Activated T-helper 17 cell treated with anti-CD3 and anti-CD28 coated beads, Interleukin-2, amount 50 U/mL, for 72 hours (primary cell): ENCODE data around the gene TBXAS1. TPM values are rescaled to one million over a fixed set of nuclear protein-coding genes. Genes with fewer than 3 reads are reported as not detected.

Source experiments
- ATAC-seq: fragments of 150-1000 bp; cut with Tn5 transposase; replicated peaks from 2 replicates; pipeline ENCODE4 v1.10.0; 2021; ENCODE audit warnings: mild to moderate bottlenecking, moderate library complexity
- H3K27ac Mint-ChIP-seq: one replicate; pipeline ENCODE4 v1.8.0; 2022; ENCODE audit warnings: mixed read lengths
- H3K27me3 Mint-ChIP-seq: one replicate; pipeline ENCODE4 v1.8.0; 2022; ENCODE audit warnings: mixed read lengths
- H3K36me3 Mint-ChIP-seq: one replicate; pipeline ENCODE4 v1.8.0; 2022; ENCODE audit warnings: low read depth, mild to moderate bottlenecking, mixed read lengths
- H3K4me1 Mint-ChIP-seq: one replicate; pipeline ENCODE4 v1.8.0; 2022; ENCODE audit warnings: mixed read lengths
- H3K4me3 Mint-ChIP-seq: one replicate; pipeline ENCODE4 v1.8.0; 2022; ENCODE audit warnings: mild to moderate bottlenecking, mixed read lengths
- H3K9me3 Mint-ChIP-seq: one replicate; pipeline ENCODE4 v1.8.0; 2022; ENCODE audit warnings: mixed read lengths
- total RNA-seq, 2 donors: library from RNA; stranded (reverse); gene quantifications; one replicate each; pipeline ENCODE4 v1.2.3, GENCODE V29; 2022

TBXAS1 gene
- total RNA-seq, 2 donors from 2014 or later, result 17.8 to 22.0 TPM

DNA sequence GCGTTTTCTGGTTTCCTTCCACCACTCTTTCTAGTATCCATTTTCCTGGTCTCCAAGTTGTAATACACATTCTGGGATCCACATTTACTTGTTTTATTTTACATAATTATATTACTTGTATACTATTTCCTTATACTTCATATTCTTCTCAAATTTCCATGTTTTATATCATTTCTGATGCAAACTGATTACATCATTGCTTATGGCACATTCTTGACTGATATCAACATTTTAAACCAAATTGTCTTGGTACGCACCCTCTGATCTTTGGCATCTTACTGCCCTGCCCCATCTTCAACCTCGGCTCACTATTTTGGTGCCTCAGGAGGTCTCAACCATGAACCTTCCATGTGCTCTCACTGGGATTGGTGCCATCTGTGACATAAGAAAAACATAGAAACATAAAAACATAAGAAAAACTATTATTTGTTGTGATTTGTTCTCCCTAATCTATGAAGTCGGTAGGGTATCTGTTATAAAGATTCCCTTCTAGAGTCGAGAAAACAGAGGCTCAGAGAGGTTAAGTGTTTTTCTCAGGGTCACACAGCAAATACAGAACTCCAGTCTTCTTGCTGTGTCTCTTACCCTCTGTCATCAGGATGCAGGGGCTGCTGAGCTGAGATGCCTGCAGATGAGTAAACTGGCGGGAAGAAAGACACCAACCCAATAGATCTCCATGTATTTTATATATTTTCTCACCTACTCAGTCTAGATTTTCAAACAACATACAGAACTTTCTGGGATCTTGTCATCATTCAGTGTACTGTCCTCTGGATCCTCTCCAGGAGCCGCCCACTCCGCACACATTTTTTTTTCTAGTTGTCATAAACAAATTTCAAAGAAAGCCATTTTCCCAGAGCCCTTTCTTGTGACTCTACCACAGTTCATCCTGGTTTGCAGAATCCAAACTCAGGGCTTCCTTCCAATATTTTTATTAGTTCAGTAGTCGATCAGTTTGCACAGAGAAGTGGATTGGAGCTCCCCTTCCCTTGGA lies 154.2 kb downstream of the TBXAS1 start:
- no peak overlapping the region for H3K27ac Mint-ChIP-seq

DNA sequence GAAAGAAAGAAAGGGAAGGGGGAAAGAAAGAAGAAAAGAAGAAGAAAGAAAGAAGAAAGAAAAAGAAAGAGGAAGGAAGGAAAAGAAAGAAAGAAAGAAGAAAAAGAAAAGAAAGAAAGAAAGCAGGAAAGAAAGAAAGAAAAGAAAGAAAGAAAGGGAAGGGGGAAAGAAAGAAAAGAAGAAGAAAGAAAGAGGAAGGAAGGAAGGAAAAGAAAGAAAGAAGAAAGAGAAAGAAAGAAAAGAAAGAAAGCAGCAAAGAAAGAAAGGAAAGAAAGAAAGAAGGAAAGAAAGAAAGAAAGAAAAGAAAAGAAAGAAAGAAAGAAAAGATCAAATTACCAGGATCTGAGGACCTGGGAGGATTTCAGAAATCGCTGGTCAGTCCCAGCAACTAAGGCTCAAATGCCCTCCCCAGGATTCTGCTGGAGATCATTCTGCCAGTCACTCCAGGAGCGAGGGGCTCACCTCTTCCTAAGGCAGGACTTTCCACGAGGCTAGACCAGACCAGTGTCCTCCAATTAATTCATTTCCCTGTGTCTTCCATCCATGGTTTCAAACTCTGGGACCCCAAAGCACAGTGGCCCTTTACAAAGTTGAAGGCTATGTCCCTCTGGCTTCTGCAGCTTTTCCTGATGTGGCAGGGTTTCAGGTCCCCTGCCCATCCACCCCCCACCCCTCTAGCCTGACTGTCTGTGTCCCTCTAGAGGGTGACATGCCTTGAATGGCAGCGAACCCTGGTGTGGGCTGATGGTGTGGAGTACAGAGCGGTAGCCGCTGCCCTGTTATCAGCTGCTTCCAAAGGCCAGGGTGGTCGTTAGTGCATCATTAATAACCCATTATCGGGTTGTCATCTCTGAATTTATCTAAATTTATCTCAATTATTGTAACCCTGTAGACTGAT lies 155.8 kb downstream of the TBXAS1 start:
- peak overlapping the region; percentile 49 for H3K27ac Mint-ChIP-seq
- H3K27me3 Mint-ChIP-seq, result no peaks in the 10 kb centered on the region
- no peaks in the 10 kb centered on the region for H3K9me3 Mint-ChIP-seq
- no peak overlapping the region for H3K4me3 Mint-ChIP-seq
- no peak for ATAC-seq
- H3K36me3 Mint-ChIP-seq, result no peaks in the 10 kb centered on the region
- H3K4me1 Mint-ChIP-seq, result peaks cover 9% of the 10 kb centered on the region

More for the DNA sequence above, 154.2 kb downstream of the TBXAS1 start:
- no peaks in the 10 kb centered on the region for H3K9me3 Mint-ChIP-seq
- no peak overlapping the region for H3K4me3 Mint-ChIP-seq
- ATAC-seq, result no peak
- H3K27me3 Mint-ChIP-seq, result no peaks in the 10 kb centered on the region
- H3K4me1 Mint-ChIP-seq, result peaks cover 9% of the 10 kb centered on the region
- H3K36me3 Mint-ChIP-seq, result no peaks in the 10 kb centered on the region

DNA sequence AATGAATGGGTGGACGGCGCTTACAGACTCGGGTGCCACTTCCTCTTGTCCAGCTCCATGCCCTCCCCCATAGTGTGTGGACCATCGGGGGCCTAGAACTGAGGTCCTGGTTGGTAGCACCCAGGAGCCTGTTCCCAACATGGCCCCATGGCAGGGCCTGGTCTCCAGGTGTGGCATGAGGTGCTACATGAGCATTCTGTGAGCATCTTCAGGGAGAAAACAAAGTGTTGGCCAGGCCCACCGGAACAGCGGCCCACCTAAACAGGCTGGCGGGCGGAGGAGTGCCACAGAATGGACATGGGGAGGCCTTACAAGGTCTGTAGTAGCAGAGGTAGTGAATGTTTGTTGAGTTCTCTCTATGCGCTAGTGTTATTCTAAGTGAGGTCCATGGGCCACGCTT lies 156.7 kb downstream of the TBXAS1 start:
- Mint-ChIP-seq H3K4me3 (no peak overlapping the region), H3K4me1 (peaks cover 1% of the 10 kb centered on the region), H3K27ac (no peak overlapping the region), H3K27me3 (no peaks in the 10 kb centered on the region), H3K36me3 (no peaks in the 10 kb centered on the region), H3K9me3 (no peaks in the 10 kb centered on the region)
- ATAC-seq, result no peak

DNA sequence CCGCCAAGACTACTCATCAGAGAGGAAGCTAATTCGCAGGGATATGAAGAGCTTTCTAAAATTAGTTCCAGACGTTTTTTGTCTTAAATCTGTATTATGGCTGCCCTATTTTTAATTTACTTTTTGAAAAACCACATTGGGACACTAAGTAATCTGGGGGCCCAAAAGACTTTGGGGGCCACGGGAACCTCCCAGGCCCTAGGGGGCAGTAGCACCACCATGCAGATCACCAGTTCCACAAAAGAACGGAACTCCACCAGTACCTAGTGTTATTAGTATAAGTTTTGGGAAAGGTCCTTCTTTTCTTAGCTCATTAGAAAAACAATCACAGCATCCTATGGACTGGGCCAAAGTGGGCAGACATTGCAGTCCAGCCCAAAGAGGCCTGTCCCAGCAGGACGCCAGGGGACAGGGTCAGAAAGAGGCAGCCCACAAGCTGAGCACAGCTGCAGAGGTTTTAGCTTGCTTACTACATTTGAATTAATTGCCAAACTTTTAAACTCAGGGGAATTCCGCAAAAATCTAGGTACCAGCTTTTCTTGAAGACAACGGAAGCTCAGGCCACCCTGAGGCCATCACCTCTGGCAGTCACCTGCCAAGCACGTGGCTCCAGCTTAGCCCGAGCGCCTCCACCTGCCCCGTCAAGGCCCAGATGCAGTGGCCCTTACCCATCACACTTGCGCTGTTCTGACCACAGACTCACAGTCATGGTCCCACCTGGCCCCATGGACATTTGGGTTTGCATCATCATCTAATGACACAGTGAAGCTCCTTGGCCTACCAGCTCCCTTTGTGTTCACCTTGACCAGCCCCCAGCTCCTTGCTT lies 158.8 kb downstream of the TBXAS1 start:
- H3K4me1 Mint-ChIP-seq, result no peaks in the 10 kb centered on the region
- H3K27me3 Mint-ChIP-seq, result no peaks in the 10 kb centered on the region
- no peak overlapping the region for H3K27ac Mint-ChIP-seq
- no peak for ATAC-seq
- H3K4me3 Mint-ChIP-seq, result no peak overlapping the region
- H3K36me3 Mint-ChIP-seq, result no peaks in the 10 kb centered on the region
- H3K9me3 Mint-ChIP-seq, result no peaks in the 10 kb centered on the region

DNA sequence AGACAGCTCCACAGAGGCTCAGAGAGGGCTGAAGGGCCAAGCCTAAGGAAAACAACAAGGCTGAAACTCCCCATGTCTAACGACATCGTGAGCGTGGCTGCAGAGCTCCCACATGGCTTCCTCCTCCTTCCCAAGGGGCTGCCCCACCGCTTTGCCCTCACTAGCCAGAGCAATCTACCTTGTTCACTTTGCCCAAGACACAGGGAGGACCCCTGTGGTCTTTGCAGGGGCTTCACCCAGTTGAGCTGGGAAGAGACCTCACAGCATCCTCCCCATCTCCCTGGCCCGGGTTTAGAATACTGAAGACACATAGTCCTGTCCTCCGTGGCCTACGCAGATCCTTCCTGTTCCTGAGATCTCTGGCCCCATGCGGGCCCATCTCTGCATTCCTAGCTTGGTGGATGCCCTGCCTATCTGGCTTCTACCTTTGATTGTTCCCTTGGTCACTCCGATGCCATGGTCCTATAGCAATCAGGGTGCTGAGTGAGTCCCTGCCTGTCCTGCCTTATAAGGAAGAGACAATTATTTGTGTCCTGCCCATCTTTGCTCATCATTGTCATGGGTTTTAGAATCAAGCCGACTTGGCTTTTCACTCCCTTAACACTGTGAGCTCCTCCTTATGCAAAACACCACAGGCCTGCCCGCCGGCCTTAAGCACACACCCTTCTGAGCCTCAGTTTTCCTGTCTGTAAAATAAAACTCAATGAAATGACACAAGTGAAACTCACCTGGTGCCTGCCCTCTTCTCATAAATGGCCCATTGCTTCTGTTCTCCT lies 160.5 kb downstream of the TBXAS1 start:
- no peaks in the 10 kb centered on the region for H3K4me1 Mint-ChIP-seq

DNA sequence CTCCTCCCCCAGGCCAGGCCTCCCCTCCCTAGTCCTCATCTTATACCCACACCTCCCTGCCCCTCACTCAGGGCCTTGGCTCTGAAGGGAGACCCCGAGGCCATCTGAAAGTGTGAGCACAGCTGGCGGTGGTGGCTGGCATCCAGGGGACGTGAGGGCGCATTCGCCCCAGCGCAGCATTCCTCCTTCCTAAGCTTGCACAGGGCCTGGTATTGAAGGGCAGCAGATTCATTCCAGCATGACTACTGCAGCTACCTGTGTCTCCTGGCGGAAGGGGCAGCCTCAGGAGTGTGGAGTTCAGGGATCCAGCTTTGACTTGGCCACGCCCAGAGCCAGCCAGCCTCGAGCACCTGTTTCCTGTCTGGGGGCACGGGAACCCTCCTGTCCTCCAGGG lies 161.1 kb downstream of the TBXAS1 start:
- no peaks in the 10 kb centered on the region for H3K4me1 Mint-ChIP-seq
- ATAC-seq, result no peak
- peak overlapping the region; percentile 4 for H3K27ac Mint-ChIP-seq
- H3K4me3 Mint-ChIP-seq, result no peak overlapping the region
- no peaks in the 10 kb centered on the region for H3K36me3 Mint-ChIP-seq
- no peaks in the 10 kb centered on the region for H3K27me3 Mint-ChIP-seq
- H3K9me3 Mint-ChIP-seq, result no peaks in the 10 kb centered on the region

More for the DNA sequence above, 160.5 kb downstream of the TBXAS1 start:
- H3K9me3 Mint-ChIP-seq, result no peaks in the 10 kb centered on the region
- ATAC-seq, result no peak
- H3K27me3 Mint-ChIP-seq, result no peaks in the 10 kb centered on the region
- H3K27ac Mint-ChIP-seq, result peak overlapping the region; percentile 4
- H3K36me3 Mint-ChIP-seq, result no peaks in the 10 kb centered on the region
- H3K4me3 Mint-ChIP-seq, result no peak overlapping the region

DNA sequence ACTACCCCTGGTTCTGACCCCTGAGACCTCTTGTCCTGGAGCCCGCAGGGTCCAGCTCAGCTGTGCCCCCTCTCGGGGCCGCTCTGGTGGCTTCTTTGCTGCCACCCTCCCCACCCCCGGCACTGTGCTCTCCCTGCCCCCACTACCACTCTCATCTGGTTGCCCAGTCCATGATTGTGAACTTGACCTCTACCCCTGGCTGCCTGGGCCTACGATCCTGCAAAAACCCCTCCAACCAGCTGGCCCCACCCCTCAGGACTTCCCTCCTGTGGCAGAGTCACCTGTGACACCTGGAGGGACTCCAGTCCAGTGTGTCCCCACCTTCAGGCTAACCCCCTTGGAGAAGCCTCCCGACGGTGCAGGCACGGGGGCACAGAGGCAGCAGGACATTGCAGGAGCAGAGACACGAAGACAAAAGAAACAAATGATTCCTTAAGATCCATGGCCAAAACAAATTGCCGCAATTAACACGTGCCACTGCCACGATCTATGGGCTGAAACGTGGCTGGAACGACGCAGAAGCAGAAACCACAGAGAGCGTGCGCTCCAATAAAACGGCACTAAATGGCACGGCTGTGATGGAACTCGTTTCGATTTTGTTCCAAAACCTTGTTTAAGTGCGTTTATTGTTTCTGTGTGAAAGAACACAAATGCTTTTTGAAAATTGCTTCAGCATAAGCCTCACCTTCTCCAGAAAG lies 161.7 kb downstream of the TBXAS1 start:
- Mint-ChIP-seq H3K4me3 (no peak overlapping the region), H3K36me3 (no peaks in the 10 kb centered on the region), H3K9me3 (no peaks in the 10 kb centered on the region), H3K27me3 (no peaks in the 10 kb centered on the region), H3K4me1 (no peaks in the 10 kb centered on the region), H3K27ac (peak overlapping the region; percentile 22)
- ATAC-seq, result no peak

DNA sequence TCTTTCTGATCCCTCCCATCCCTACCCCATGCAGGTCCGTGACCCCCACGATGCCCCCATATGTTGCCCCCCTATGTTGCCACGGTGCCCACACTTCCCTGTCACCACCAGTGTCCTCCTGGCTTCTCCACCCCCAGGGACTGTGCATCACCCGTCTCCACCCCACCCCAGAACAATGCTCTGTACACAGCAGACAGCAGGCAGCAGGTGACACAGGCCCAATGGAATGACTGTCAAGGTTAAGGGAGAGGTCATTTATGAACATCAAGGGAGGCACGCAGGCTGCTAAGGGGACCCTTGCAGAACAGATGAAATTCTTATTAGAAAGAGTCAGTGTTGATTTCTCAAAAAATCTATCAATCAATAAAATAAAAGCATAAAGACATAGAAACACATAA lies 162.2 kb downstream of the TBXAS1 start:
- Mint-ChIP-seq H3K4me3 (no peak overlapping the region), H3K9me3 (no peaks in the 10 kb centered on the region), H3K27me3 (no peaks in the 10 kb centered on the region), H3K36me3 (no peaks in the 10 kb centered on the region), H3K4me1 (no peaks in the 10 kb centered on the region), H3K27ac (peak overlapping the region; percentile 22)
- ATAC-seq, result no peak

DNA sequence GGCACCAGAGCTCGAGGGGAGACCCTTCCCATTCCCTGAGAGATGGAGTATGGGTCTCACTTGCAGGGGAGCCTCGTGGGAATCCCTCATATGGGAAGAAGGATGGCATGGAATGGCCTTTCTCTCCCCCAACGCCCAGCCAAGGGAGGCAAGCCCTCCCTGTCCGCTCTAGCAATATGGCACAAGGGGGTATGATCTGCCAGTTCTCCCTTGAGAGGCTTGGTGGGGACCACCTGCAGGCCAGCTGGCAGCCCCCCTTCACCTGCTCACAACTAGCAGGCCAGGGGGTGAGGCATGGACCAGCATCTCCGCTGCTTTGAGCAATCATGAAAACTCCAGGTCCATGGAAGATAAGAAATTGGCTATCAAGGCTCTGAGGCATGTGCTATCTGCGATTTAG lies 162.8 kb downstream of the TBXAS1 start:
- no peak for ATAC-seq
- Mint-ChIP-seq H3K4me1 (no peaks in the 10 kb centered on the region), H3K36me3 (no peaks in the 10 kb centered on the region), H3K27me3 (no peaks in the 10 kb centered on the region), H3K9me3 (no peaks in the 10 kb centered on the region), H3K27ac (peak overlapping the region; percentile 22), H3K4me3 (no peak overlapping the region)

DNA sequence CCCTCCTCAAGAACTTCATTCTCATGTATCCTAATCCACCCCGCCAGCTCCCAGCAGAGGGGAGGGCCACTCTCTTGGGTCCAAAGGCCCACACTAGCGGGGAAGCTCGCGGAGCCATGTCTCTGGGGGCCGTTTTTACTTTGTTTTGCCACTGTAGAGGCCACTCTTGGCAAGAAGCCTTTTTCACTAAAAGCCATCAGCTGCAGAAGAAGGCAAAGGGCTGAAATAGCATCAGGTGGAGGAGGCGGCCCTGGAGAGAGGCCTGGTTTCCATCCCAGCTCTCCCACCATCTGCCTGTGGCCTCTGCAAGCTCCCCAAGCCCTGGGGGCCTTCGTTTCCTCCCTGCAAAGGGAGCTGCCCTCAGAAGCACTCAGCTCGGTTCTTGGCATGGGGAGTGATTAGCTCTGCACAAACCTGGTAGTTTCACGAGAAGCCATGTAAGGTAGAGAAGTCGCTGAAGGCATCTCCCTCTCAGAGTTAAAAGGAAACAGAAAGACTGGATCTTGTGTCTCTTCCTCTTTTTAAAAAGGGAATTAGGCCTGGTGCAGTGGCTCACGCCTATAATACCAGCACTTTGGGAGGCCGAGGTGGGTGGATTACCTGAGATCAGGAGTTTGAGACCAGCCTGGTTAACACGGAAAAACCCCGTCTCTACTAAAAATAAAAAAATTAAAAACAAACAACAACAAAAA lies 163.4 kb downstream of the TBXAS1 start:
- Mint-ChIP-seq H3K27ac (no peak overlapping the region), H3K4me3 (no peak overlapping the region), H3K4me1 (no peaks in the 10 kb centered on the region), H3K9me3 (no peaks in the 10 kb centered on the region), H3K27me3 (no peaks in the 10 kb centered on the region), H3K36me3 (no peaks in the 10 kb centered on the region)
- no peak for ATAC-seq

DNA sequence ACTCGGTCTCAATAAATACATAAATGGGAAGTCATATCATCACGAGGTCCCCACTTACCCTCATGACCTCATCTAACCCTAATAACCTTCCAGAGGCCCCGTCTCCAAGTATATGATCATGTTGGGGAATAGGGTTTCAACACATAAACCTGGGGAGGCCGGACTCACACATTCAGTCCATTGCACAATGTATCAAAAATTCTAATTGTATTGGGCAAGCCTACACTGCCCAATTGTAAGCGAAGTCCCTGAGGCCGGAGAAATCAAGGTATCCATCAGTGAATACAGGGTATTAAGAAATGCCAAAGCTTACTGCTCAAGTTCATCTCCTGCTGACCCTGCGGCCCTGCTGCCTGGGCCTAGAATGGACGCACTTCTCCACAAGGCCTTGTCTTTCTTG lies 164.1 kb downstream of the TBXAS1 start:
- H3K4me3 Mint-ChIP-seq, result no peak overlapping the region
- no peaks in the 10 kb centered on the region for H3K27me3 Mint-ChIP-seq
- no peaks in the 10 kb centered on the region for H3K9me3 Mint-ChIP-seq
- no peaks in the 10 kb centered on the region for H3K4me1 Mint-ChIP-seq
- H3K27ac Mint-ChIP-seq, result no peak overlapping the region
- H3K36me3 Mint-ChIP-seq, result no peaks in the 10 kb centered on the region
- no peak for ATAC-seq

DNA sequence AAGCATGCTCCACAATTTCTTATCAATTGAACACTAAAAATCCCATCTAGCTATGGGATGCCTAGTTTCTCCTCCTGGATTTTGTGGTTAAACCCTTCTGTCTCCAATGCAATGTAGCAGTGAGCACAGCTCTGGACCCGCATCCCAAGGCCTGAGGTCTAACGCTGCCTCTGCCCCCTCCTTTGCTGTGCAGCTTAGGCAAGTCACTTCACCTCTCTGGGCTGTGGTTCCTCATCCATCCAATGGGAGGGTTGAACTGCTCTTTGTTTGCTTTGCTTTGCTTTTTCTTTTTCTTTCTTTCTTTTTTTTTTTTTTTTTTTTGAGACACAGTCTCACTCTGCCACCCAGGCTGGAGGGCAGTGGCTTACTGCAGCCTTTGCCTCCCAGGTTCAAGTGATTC lies 164.5 kb downstream of the TBXAS1 start:
- no peak overlapping the region for H3K27ac Mint-ChIP-seq
- no peaks in the 10 kb centered on the region for H3K36me3 Mint-ChIP-seq
- no peak overlapping the region for H3K4me3 Mint-ChIP-seq
- H3K4me1 Mint-ChIP-seq, result no peaks in the 10 kb centered on the region
- no peak for ATAC-seq
- H3K27me3 Mint-ChIP-seq, result no peaks in the 10 kb centered on the region
- H3K9me3 Mint-ChIP-seq, result no peaks in the 10 kb centered on the region

DNA sequence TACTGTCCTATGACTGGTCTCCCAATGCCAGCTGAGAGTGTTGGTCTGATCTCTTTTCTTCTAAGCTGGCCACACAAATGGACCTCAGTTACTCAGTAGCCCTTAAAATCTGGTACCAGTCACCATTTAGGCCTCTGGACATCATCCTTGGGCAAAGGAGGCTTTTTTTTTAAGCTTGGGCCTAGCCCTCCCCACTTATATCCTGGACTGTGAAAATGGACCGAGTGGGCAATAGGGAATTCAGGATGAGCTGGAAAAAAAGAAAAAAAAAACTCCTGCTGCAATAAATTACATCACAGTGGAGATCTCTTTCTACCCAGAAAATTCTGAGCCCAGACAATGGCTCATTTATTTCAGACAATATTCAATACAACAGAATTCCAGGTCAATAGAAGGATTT lies 165.3 kb downstream of the TBXAS1 start:
- H3K27me3 Mint-ChIP-seq, result no peaks in the 10 kb centered on the region
- no peaks in the 10 kb centered on the region for H3K36me3 Mint-ChIP-seq
- H3K27ac Mint-ChIP-seq, result no peak overlapping the region
- no peaks in the 10 kb centered on the region for H3K9me3 Mint-ChIP-seq
- H3K4me3 Mint-ChIP-seq, result no peak overlapping the region
- no peak for ATAC-seq
- no peaks in the 10 kb centered on the region for H3K4me1 Mint-ChIP-seq
